NCI-H82 (cell line): ENCODE results near the gene CSMD2.

Experiments used
- DNase-seq: peaks from one replicate; lab custom pipeline; 2025; lab: John Stamatoyannopoulos, UW

The CSMD2 gene

DNA sequence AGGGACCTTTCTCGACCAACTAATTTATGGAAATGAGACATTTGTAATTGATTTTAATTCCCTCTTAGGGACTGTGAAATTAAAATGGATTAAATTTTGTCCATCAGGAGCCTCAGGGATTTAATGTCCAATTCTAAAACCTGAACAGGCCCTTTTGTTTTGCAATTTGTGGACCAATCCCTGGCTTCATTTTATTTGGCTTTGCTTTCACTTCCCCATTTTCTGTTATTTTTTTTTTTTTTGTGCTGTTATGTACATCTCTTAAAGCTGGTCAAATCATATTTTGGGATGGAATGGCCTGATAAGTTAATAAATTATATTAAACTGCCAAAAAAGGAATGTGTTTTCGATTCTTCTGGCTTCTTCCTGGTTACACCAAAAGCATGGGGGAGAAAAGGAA is 663.7 kb downstream of the CSMD2 start:
- no peak for DNase-seq

DNA sequence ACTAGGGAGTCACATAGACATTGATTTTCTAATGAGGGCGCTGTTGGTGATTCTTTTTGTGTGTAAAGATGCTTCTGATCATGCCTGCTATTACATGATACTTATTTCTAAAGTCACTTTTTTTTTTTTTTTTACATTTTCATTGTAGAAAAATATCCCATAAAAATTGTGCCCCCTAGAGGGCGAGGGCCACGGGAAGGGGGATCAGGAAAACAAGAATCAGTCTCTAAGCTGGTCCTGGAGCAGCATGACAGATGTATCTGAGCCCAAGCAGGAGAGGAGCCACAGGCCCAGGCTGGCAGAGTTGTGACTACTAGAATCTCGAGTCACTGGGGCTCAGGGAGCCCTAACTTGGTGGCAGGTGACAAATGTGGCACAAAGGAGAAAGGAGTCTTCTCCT is 664.5 kb downstream of the CSMD2 start:
- DNase-seq: peak; percentile 42

DNA sequence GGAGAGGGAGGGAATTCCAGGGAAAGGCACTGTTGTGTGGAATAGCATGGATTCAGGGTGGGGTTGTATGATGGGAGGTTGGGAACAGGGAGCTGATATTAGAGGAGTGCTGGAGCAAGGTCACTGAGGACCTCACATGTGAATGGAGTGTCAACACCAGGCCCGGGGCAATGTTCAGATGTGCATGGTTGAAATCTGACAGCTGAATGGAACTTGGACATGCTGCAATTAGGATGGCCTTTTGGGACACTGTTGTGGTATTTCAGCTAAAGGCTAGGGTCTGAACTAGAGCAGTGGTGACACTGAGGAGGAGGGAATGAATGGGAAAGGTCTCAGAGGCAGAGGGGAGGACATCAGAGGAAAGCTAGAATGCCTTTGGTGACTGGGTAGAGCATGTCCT is 667.6 kb downstream of the CSMD2 start:
- DNase-seq: no peak

DNA sequence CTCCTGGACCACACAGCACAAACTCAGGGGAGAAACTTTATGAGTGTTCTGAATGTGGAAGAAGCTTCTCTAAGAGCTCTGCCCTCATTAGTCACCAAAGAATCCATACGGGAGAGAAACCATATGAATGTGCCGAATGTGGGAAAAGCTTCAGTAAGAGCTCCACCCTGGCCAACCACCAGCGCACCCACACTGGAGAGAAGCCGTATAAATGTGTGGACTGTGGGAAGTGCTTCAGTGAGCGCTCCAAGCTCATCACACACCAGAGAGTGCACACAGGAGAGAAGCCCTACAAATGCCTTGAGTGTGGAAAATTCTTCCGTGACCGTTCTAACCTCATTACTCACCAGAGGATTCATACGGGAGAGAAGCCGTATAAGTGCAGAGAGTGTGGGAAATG is 670.1 kb downstream of the CSMD2 start:
- DNase-seq: no peak

DNA sequence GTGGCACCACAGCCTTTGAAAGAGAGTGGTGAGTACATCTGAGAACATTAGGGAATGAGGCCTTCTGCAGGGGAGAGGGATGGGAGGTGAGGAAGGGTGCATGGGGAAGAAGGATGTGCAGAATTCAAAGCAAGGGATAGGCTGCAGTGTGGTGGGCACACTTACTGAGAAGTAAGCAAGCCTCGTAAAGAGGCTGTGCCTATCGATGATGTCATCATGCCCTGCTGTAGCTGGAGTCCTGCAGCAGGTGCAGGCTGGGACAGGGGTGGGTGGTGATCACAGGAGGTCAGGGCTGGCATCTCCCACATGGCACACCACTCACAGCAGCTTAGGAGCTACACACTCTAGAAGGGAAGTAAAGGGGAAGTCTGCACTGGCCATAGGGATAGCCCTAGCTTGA is 676.4 kb downstream of the CSMD2 start:
- no peak for DNase-seq

DNA sequence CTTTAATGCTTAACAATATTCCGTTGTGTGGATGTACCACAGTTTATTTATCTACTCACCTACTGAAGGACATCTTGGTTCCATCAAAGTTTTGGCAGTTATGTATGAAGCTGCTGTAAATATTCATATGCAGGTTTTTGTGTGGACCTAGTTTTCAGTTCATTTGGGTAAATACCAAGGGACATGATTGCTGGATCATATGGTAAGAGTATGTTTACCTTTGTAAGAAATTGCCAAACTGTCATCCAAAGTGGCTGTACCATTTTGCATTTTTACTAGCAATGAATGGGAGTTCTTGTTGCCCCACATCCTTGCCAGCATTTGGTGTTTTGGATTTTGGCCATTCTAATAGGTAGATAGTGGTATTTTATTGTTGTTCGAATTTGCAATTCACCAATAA is 682.6 kb downstream of the CSMD2 start:
- no peak for DNase-seq

DNA sequence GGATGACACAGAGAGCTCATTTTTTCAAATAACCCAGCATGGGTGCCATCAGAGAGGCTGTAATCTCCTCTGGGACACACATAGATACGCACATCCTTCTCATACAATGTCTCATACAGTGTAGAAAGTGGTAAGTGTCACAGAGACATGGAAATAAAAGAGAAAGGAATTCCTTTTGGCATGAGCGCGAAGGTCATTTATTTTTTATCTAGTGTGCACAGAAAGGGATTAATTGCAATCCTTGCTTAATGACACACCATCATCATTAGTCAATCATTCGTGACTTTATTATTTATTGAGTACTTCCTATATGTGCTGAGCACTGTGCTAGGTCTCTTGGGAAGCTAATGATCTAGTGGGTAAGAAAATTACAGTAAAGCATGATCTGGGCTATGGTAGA is 687.6 kb downstream of the CSMD2 start:
- no peak for DNase-seq

DNA sequence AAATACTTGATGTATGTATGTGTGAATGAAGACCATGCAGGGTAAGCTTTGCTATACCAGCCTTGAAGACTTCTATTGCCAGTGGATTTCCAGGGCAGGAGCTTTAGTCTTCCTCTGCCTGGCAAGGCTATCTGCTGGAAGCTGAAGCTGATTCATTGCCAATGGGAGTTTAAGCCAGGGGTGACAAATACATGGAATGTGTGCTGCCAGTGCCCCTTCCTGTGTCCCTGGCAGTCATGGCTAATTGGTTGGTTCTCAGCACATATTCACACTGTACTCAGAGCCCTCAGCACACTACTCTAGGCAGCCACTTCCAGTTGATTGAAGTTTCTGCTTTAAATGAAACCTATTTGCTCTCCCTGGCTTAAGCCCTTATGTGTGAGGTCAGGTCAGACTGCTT is 691.1 kb downstream of the CSMD2 start:
- DNase-seq: no peak

DNA sequence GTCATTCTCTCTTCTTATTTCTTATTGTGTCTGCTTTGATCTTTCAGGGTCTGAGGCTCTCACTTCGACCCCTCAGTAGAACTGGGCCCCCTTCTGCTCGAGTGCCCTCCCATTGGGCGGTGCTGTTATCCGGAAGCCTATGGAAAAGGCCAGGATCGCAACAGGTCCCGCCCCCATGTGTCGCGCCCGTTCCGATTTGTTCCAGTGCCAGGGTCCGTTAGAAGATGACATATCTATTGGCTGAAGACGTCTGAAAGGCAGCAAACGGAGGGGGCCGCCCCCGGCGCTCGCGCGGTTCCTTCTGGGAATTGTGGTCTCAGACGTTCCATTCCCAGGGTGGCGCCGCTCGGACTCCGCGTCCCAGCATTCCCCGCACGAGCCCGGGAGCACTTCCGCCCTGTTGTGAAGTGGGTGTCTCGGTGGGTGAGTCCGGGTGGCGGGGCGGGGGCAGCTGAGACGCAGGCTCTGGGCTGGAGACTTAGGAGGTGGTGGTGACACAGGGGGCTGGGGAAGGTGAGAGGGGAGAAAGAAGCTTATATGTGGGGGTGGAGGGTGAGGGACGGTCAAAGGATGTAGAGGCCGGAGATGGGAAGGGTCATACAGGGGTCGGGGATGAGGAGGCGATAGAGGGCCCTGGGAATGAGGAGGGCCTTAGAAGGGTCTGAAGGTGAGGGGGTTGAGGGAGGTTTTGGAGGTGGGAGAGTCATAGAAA is 692.6 kb downstream of the CSMD2 start, which contains the start of gene ZSCAN20:
Gene ZSCAN20, plus strand, starts transcription at position 377 of the 712 bp plus-strand sequence. CDS start 6,644 bp downstream, outside the sequence.
- DNase-seq: peak; percentile 100

DNA sequence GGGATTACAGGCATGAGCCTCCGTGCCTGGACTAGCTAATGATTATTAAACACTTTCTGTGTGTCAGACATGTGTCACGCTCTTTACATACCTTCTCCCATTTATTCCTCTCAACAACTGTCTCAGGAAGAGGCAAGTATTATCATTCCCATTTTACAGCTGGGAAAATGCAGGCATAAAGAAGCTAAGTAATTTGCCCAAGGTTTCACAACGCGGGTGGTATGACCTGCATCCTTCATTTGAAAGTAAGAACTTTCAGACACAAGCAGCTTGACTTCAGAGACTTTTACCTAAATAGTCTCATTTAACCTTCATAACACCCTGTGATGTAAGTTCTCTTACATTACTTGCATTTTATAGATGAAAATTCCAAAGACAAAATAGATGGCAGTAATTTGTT is 693.6 kb downstream of the CSMD2 start:
- DNase-seq: no peak

DNA sequence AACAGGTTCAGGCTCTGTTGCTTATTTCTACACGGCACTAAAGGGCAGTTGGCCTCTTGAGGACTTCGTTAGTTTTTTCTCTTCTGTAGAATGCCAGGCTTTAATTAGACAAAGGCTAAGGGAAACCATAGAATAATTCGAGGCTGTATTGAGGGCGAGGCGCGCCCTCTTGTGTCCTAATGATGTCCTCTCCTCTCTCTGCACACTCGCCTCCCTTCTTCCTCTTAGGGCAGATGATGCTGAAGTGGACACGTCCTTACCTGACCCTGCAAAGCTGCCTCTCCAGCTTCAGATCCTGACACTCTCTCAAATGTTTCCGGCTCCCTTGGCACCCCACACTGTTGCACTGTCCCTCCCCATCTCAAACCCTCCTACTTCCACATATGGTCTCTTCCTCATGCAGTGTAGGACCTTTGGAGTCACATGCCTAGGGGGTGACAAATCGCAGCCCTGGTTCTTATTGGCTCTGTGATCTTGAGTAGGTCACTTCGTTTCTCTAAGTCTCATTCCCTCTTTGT is 694.5 kb downstream of the CSMD2 start:
- DNase-seq: peak; percentile 95

DNA sequence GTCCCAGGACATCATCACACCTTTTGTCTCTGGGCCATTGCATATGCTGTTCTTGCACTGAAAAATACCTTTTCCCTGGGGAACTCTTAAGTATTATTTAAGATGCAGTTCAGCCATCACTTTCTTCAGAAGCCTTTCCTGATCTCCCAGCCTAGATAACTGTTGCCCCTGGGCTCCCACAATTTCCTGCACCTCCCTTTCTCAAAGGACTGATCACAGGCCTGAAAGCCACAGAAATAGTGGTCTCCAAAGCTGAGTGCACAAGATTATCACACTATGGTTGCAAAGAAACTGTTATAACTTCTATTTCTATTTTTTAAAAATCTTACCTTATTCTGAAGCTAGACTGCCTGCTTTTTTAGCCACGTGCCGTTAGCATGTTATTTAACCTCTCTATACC is 695.3 kb downstream of the CSMD2 start:
- DNase-seq: no peak

DNA sequence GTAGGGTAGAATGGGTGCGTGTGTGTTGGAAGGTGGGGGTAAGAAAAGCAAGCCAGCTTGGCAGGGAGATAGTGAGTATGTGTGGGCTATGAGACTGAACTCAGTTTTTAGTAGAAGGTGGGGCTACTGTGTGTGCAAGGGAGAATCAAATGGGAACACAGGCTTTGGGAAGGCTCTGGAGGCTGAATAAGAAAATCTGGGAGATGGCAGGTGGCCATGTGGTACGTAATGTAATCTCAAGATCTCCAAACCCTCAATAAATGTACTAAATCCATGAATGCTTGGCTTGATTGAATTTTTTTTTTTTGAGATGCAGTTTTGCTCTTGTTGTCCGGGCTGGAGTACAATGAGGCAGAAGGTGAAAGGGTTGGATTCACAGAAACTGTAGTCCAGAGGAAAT is 696.1 kb downstream of the CSMD2 start:
- no peak for DNase-seq

DNA sequence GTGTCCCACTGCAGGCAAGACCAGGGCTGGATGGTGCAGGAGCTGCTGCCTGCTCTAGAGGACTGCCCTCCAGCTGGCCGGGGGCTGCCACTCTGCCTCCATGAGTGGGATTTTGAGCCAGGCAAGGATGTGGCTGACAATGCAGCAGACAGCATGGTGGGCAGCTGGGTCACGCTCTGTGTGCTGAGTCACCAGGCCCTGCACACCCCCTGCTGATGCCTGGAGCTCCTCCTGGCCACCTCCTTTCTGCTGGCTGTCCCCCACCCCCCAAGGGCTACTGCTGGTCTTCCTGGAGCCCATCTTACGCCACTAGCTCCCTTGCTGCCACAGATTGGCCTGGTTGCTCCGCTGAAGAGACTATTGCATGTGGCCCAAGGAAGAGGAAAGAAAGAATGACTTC is 696.5 kb downstream of the CSMD2 start:
- DNase-seq: no peak

DNA sequence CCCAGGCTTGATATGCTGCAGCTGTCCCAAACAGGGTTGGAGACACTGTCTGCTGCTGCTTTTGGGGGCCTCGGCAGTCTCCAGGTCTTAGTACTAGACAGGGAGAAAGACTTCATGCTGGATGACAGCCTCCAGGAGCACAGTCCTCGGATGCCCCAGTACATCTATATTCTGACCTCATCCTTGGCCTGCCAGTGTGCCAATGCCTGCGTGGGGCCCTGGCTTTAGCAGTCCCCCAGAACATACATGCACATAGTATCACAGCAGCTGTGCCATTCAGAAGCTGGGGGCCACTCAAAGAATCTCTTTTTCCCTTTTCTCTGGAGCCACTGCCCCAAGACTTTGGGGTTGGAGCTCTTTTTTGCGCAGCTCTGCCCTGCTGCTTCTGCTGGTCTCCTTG is 697.0 kb downstream of the CSMD2 start:
- DNase-seq: no peak

DNA sequence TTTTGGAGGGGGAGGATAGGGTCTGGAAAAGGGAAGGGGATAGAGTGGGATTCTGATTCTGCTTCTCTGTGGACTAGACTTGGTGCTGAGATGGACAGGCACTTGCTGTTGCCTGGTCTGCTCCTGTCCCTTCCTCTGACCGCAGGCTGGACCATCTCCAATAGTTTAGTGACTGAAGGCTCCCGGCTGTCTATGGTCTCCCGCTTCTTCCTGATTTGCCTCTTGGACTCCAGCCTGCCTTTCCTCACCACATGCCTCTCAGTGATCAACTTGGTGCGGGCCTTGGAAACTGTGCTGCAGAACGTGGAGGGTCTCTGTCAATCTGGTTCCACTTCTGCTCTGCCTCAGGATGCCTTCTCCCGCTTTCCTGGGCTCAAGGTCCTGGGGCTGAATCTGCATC is 698.9 kb downstream of the CSMD2 start:
- no peak for DNase-seq

DNA sequence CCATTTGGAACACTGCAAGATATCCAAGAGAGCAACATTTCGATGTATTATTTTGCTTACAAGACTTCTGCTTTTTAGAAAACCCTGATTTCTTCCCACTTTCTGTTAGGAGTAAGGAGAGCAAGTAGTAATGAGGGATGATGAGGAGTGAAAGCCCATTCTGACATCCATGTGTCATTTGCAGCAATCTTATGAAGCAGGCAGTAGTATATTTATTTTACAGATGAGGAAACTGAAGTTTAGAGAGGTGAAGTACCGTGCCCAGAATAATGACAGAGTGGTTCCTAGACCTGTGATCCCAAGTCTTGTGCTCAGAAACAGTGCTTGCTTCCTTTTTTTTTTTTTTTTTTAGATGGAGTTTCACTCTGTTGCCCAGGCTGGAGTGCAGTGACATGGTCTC is 699.7 kb downstream of the CSMD2 start:
- no peak for DNase-seq

DNA sequence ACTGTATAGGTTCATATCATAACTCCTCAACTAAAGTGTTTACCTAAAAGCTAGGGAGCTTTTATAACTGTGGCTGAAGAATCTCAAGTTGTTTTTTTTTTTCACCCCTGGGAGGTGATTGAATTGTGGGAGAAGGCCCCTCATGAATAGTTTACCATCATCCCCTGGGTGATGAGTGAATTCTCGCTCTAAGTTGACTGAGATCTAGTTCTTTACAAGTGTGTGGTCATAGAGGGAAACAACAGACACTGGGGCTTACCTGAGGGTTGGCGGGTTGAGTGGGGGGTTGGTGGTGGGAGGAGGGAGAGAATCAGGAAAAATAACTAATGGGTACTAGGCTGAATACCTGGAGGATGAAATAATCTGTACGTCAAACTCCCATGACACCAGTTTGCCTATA is 700.5 kb downstream of the CSMD2 start:
- no peak for DNase-seq
